Spleen (tissue), 7 donors: Measurements from ENCODE around the gene VAV2.

Experiments used
- CTCF ChIP-seq, 11 experiments: fragments of 200-600 bp in 7 of 11; fragments of 450-650 bp in 4 of 11; sonication (generic) in 4 of 11; IDR thresholded peaks in 8 of 11; conservative IDR thresholded peaks in 3 of 11; 1 replicate in 7 of 11; 2 replicates in 4 of 11; pipeline versions ENCODE4 v1.4.0 to v1.8.0; 2016 to 2021; ENCODE audit warnings: antibody characterized with exemption in 11 of 11, inconsistent platforms in 4 of 11, mild to moderate bottlenecking in 1 of 11
- POLR2A ChIP-seq, 3 donors: fragments of 450-650 bp; IDR thresholded peaks; one replicate each; pipeline ENCODE4 v1.5.1; 2017; ENCODE audit warnings: antibody characterized with exemption in 3 of 3, mild to moderate bottlenecking in 1 of 3
- POLR2AphosphoS5 ChIP-seq, 3 donors: sonication (generic); formaldehyde crosslinking; IDR thresholded peaks; one replicate each; pipeline ENCODE4 v1.5.1; 2017; ENCODE audit warnings: antibody characterized with exemption in 3 of 3
- donor health status: DM: no; HTN: no; CAD: no; lungs with moderate emphysema.
- donor health status: DM: no; HTN: no; CAD: no.
- donor health status: DM: no; HTN: no; CAD: no.

- TF ChIP-seq CTCF (IDR thresholded peaks at IDR 0.05 in 8 of 11, conservative IDR thresholded peaks at IDR 0.05 in 3 of 11) (no peak), POLR2AphosphoS5 (IDR thresholded peaks at IDR 0.05) (no peak), POLR2A (IDR thresholded peaks at IDR 0.05) (no peak)
Measured at GRCh38 chr9:133953621-133953975, 38.5 kb downstream of the VAV2 start.
